Lower lobe of right lung (tissue), 2 donors: Measurements from ENCODE around the gene TMEM132E. TPM values are rescaled to one million over a fixed set of nuclear protein-coding genes. Genes with fewer than 3 reads are reported as not detected.

Experiments
- ATAC-seq, 2 donors: fragments of 200-7000 bp; cut with Tn5 transposase; one replicate each; pipeline ENCODE4 v1.9.1; 2020 to 2022; ENCODE audit warnings: mild to moderate bottlenecking in 2 of 2, moderate library complexity in 2 of 2
- DNase-seq: peaks from one replicate; pipeline ENCODE4 v3.0.0-alpha.2; 2020
- H3K27ac ChIP-seq: fragments of 200-600 bp; one replicate; pipeline ENCODE4 v1.8.0; 2022
- H3K27me3 ChIP-seq: fragments of 200-600 bp; one replicate; pipeline ENCODE4 v1.8.0; 2022; ENCODE audit warnings: low read depth
- H3K36me3 ChIP-seq: fragments of 200-600 bp; one replicate; pipeline ENCODE4 v1.8.0; 2022; ENCODE audit warnings: mild to moderate bottlenecking
- H3K4me1 ChIP-seq: fragments of 200-600 bp; one replicate; pipeline ENCODE4 v1.8.0; 2022
- H3K4me3 ChIP-seq: fragments of 200-600 bp; one replicate; pipeline ENCODE4 v1.8.0; 2022; ENCODE audit warnings: mild to moderate bottlenecking
- H3K9me3 ChIP-seq: fragments of 200-600 bp; one replicate; pipeline ENCODE4 v1.8.0; 2022
- CTCF ChIP-seq: fragments of 200-600 bp; IDR thresholded peaks from one replicate; pipeline ENCODE4 v1.8.0; 2022; ENCODE audit warnings: antibody characterized with exemption, mild to moderate bottlenecking
- intact Hi-C: fragments of 100-400 bp; cut with DNase I; formaldehyde crosslinking; loops from one replicate; pipeline ENCODE4 v1.11.0; 2022
- total RNA-seq: library from RNA; stranded (reverse); fragmentation: NEBNext Ultra II Directional; extraction: Animal tissue kit (Norgen Biotek cat#: 25700); gene quantifications from one replicate; pipeline ENCODE4 v1.2.1, GENCODE V29; 2021
- donor health status: DM: no; HTN: yes; CAD: no; lungs with severe emphysema.

The TMEM132E gene
- total RNA-seq, 1 donor from 2014 or later, result 0.53 TPM

GRCh38 chr17:34614698-34615097, 35.3 kb downstream of the TMEM132E start:
- TF ChIP-seq CTCF, result no peak
- H3K9me3 ChIP-seq, result no peaks in the 10 kb centered on the region

DNA sequence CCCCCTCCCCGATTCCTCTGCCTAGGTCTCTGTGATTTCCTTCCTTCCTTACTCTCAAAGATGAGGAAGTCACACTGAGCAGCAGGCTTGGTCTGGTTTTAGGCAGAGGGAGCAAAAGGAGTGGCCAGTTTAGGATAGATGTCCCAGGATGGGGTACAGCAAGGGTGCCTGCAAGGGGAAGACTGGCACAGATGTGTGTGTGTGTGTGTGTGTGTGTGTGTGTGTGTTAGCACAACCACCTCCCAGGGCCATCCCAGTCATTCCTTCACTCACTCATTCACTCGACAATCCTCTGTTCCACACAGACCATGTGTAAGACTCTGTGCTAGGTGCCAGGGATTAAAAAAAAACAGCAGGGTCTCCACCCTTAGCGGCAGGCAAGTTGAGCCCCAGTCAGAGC, 35.9 kb downstream of the TMEM132E start:
- DNase-seq (no peak), ATAC-seq (no peak)
- peaks cover 33% of the 10 kb centered on the region for H3K27me3 ChIP-seq
- intact Hi-C loops, result no loop called here
- no peak overlapping the region for H3K27ac ChIP-seq
- H3K36me3 ChIP-seq, result no peaks in the 10 kb centered on the region
- no peak overlapping the region for H3K4me3 ChIP-seq
- no peaks in the 10 kb centered on the region for H3K4me1 ChIP-seq
- no peak for TF ChIP-seq CTCF
- no peaks in the 10 kb centered on the region for H3K9me3 ChIP-seq

More at GRCh38 chr17:34614698-34615097, 35.3 kb downstream of the TMEM132E start:
- peaks cover 30% of the 10 kb centered on the region for H3K27me3 ChIP-seq
- intact Hi-C loops, result no loop called here
- no peak overlapping the region for H3K4me3 ChIP-seq
- no peaks in the 10 kb centered on the region for H3K4me1 ChIP-seq
- ATAC-seq, result no peak
- DNase-seq, result no peak
- no peak overlapping the region for H3K27ac ChIP-seq
- no peaks in the 10 kb centered on the region for H3K36me3 ChIP-seq

DNA sequence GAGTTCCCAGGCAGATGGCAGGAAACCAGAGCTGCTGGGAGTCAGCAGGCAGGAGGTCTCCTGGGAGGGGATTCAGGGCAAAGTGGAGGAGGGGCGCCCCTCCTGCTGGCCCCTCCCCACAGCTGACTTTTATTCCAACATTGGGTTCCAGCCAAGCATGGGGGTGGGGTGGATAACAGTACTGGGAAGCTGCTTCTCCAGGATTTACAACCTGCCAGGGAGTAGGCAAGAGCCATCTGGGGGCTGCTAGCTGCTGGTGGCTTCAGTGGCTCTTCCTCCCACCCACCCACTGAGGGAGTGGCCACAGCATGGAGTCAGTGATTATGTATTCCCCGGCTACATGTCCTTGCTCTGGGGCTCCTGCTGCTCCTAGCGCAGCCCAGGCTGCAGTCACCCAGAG, 36.8 kb downstream of the TMEM132E start:
- H3K4me1 ChIP-seq, result no peaks in the 10 kb centered on the region
- H3K27me3 ChIP-seq, result peaks cover 27% of the 10 kb centered on the region
- no peak overlapping the region for H3K4me3 ChIP-seq
- DNase-seq, result no peak
- no peaks in the 10 kb centered on the region for H3K9me3 ChIP-seq
- H3K27ac ChIP-seq, result no peak overlapping the region
- H3K36me3 ChIP-seq, result no peaks in the 10 kb centered on the region
- ATAC-seq, result no peak
- intact Hi-C loops, result no loop called here
- no peak for TF ChIP-seq CTCF

DNA sequence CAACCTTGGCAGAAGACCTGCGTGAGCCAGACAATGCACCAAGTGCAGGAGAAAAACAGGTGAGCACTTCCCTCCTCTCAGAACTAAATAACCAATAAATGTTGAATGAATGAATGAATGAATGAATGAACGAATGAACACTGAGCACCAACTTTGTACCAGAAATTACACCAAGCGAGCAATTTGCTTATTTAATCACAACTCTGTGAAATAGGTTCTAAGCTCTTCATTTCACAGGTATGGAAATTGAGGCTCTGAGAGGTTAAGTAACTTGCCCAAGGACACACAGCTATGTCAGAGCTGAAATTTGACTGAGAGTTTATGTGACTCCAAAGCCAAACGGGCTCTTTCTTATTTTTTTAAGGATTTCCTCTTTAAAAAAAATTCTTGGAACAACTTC, 38.0 kb downstream of the TMEM132E start:
- DNase-seq (no peak), ATAC-seq (no peak)
- no peaks in the 10 kb centered on the region for H3K9me3 ChIP-seq
- no peaks in the 10 kb centered on the region for H3K36me3 ChIP-seq
- H3K27me3 ChIP-seq, result peaks cover 26% of the 10 kb centered on the region
- intact Hi-C loops, result no loop called here
- no peaks in the 10 kb centered on the region for H3K4me1 ChIP-seq
- H3K4me3 ChIP-seq, result no peak overlapping the region
- no peak for TF ChIP-seq CTCF
- H3K27ac ChIP-seq, result no peak overlapping the region

DNA sequence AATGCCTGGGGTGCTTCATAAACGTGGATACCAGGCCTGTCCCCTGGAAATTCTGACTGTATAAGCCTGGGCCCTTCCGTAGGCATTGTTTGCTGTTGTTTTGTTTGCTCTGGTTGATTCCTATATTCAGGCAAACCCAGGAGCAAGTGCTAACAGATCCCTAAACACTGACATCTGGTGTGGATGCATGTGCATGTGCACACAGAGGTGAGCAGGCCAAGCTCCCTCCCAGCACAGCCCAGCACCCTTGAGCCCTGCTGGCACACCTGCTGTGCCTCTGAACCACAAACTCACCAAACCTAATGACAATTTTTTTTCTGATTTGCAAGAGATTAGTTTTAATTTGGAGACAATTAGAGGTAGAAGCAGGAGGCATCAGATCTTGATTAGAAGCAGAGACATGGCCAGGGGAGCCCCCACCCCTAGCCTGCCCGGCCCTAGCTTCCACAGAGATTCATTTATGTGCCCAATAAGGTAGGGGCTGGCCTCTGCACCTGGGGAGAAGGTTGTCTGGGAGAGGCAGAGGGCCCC, 40.4 kb downstream of the TMEM132E start:
- Histone ChIP-seq H3K4me3 (no peak overlapping the region), H3K27me3 (peaks cover 34% of the 10 kb centered on the region), H3K36me3 (no peaks in the 10 kb centered on the region), H3K27ac (no peak overlapping the region), H3K4me1 (no peaks in the 10 kb centered on the region), H3K9me3 (no peaks in the 10 kb centered on the region)
- no peak for TF ChIP-seq CTCF
- intact Hi-C loops, result no loop called here
- DNase-seq (no peak), ATAC-seq (no peak)

DNA sequence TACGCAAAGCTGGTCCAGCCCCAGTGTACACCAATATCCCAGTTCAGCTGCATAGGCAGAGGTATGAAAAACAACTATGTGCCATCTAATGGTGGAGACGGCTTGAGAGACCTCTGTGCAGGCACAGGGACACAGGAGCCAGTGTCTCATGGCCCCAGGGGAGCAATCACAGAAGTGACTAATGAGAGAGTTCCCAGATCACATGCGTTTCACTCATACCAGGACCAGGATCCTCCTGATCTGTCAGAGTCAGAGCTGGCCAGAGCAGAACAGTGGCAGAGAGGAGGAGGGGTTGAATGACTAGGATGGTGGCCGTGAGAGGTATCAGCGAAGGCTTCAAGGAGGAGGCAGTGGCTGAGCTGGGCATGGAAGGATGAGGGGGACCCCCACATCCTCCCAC, 41.1 kb downstream of the TMEM132E start:
- H3K27me3 ChIP-seq, result peaks cover 40% of the 10 kb centered on the region
- no peak for ATAC-seq

More for the DNA sequence above, 41.1 kb downstream of the TMEM132E start:
- intact Hi-C loops, result no loop called here
- no peaks in the 10 kb centered on the region for H3K4me1 ChIP-seq
- H3K36me3 ChIP-seq, result no peaks in the 10 kb centered on the region
- DNase-seq, result no peak
- no peaks in the 10 kb centered on the region for H3K9me3 ChIP-seq
- H3K4me3 ChIP-seq, result no peak overlapping the region
- H3K27ac ChIP-seq, result no peak overlapping the region
- no peak for TF ChIP-seq CTCF
